NCI-H526 treated with DMSO at 0.1 percent for 48 hours (cell line): ENCODE data around the gene PDE4D.
"Not testable (repeated sequence)": the region's sequence is repeated elsewhere in the genome, so short reads cannot be mapped to it uniquely, and the experiment has no call there.

Source experiments
- DNase-seq: peaks from one replicate; lab custom pipeline; 2025; lab: John Stamatoyannopoulos, UW

Gene PDE4D

DNA sequence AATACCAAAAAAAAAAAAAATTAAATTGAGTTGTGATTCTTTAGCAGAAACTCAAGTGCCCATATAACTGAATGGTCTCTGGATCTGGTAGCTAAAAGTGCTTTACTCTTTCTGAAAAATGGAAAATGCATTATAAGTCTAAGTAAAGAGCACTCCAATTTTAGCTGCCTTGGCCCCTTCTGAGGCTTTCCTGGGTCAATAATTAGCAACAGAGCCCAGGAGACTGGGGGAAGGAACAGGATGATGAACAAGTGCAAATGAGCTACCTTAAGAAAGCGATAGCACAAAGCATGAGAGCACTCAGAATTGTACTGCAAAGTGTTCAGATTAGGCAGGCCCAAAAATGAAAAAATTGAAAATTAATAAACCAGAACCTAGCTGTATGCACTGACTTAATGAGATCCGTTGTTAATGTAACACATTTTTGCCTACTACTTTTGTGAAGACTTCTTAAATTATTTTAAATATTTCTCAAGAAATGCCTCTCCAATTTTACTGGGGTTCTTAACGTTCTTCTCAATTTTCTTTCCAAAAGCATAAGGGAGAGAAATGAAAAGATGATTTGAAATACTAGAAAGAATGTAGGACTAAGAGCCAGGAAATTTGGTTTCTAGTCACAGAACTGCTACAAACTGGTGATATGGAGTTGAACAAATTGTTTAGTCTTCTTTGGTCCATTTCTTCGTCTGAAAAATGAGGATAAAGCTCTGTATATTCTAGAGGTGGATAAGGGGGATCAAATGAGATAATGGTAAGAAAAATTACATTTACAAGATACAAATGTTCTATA lies 566.1 kb downstream of the PDE4D start:
- no peak for DNase-seq

DNA sequence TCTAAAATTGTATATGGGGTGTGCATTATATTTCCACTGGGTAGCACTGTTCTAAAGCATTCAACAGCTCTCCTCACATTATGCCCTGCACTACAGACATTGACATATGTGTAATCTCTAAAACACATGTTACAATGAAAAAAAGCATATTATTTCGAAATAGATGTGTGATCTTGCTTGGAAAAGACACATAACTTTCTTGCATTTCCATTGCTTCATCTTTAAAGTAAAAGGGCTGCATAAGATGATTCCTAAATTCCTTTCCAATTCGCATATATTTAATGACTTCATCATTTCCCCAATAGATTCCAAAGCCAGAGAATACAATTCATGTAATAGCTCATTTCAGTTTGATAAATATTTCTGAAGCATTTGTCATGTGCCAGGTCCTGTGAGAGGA lies 566.9 kb downstream of the PDE4D start:
- DNase-seq, result no peak

DNA sequence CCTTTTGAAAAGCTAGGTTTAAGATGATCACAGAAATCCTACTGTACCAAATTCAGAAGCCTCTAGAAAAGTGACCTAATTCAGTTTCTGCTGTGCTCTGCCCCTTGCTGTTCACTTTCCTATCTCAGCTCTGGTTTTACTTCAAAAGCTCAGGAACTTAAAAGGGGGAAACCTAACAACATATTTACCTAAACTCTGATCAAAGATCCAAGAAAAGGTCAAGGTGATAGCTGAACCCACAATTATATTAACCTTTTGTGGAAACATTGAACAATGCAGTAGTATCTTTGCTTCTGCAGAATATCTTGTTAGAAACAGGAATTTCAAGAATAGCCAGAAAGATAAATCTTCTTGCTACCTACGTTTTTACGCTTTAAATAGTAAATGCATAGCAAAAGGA lies 568.5 kb downstream of the PDE4D start:
- no peak for DNase-seq

DNA sequence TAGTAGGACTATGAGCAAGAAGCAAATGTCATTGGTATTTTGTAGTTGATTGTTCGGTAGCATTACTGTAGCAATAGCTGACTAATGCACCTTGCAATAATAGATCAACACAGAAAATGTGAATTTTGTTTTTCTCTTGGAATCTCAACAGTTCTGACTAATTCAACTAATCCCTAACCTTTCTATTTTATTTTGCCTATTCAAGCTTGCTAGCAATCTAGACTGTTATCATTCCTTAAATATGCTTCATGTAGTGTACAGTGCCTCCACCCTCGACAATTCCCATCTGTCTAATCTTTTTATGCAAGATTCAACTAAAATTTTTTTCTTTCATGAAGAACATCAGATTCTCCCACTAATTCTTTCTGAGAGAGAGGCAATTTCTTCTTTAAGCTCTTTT lies 570.6 kb downstream of the PDE4D start:
- DNase-seq, result no peak

DNA sequence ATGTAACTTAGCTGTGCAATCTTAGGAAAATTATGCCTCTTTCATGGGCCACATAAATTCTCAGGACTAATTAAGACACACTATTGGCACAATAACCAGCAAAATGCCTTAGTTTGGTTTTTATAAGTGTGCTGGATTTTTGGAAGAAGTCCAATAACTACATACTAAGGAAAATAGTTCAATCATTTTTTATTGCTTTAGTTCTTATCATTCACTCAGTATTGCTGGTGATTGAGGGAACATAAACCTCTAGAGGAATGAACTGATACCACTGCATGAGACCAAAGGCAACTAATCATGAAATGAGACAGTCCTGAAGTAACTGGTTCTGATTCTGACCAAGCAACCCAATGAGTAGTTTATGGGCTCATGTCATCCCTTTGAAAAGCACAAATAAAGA lies 571.5 kb downstream of the PDE4D start:
- no peak for DNase-seq

DNA sequence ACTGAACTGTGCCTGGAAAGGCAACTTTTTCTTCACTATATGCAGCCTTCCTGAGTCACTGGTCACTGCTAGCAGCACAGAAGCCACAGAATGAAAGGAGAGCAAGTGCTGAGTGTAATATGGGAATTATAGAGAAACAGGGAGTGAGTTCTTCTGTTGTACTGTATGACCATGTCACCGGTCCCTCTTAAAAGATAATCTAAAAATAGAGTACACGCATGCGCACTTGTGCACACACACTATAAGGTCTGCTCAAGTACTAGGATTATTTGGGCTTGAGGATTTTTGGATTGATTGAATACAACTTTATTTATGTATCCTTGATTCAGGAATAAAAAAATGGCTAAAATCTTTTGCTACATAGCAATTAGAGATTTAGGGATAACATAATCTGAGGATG lies 571.9 kb downstream of the PDE4D start:
- no peak for DNase-seq

DNA sequence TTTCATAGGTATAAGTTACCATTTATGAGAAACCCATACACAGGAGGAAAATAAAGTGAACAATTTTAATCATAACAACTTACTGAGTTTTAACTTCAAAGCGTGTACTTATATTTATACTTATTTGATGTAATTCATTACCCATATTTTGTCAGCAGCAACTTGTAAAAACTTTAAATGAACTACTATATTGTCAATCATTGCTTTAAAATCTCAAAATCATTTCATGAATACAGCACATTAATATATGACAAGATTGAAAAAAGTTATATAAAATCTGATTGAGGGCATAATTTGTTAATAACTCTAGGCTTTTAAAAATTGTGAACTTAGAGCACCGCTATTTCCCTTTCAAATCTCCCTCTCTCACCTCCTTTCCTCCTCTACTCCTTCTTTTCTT lies 573.1 kb downstream of the PDE4D start:
- DNase-seq, result no peak

DNA sequence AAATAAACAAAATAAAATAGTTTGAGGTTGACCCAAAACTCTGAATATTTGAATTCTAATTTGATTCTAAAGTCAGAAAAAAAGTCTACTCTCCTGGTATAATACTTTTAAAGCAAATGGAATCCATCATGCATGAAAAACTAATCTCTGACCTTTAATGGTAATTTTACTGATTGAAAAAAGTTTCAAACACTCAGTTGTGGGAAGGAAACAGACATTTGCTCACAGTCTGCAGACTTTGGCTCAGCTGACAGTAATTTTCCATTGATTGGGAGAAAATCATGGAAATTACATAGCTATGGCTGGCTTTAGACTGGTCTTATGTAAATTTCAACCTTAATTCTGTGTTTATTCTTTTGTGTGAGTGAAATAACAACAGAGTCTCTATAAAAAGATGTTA lies 574.3 kb downstream of the PDE4D start:
- no peak for DNase-seq

DNA sequence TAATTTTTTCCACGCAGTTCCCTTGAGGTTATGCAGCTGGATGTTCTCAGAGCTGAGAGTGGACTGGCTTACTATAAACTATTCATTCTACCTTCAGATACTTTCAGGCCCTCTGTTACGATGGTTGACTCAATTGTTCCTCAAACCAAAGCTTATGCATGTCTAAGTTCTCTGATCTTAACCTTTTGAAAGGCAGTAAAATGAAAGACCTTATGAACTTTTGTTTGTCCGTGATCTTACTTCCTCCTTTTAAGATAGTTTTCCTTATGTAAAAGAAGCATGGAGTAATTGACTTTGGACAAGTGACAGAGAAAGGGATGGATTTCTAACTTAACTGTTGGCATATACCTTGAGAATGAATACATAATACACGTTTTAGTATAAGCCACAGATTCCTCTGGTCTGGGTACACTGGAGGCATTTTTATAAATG lies 575.7 kb downstream of the PDE4D start:
- no peak for DNase-seq

DNA sequence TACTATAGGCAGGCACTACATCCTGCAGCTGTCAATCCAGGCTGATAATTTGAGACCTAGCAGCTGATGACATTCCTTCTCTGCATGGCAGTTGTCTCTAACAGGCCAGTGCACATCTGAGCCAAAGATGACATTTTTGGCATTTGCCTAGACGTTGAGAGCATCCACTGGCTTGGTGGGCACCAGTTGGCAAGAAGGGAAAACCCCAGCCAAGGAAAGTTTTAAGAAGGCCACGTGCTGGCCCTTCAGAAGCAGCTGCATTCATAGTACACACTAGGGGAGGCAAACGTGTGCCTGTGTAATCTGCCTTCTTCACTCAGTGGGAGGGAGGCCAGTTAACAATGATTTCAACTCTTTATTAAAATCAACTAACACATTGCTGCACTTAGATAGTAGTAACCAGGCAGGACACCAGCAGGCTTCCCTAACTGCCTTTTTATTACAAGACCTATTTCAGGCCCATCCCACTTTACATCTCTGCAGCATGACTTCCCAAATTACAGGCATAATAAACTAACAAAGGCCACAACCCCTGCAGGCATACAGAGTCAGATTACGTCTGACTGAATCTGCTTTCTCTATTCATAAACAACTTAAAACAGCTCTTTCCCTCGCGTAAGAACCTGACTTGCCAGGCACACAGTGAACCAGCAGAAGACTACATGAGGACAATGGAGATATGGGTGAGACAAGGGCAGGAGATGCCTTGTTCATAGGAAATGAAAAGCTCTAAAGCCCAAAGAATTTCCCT lies 576.3 kb downstream of the PDE4D start:
- DNase-seq, result no peak

DNA sequence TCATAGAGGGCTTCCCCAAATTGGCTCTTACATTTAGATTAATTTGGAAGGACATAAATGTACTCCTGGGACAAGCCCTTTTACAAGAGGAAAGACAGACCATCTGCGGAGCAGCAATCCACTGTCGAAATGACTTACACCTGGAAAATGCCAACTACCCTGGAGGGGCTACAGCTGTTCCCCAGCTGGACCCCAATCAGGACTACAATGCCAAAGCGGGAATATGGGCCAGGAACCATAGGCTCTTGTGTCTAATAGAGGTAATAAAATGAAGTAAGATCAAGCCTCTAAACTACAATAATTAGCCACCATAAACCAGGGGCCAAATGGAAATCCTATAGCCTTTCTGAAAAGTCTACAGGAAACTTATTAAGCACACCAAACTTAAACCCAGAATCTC lies 581.3 kb downstream of the PDE4D start:
- no peak for DNase-seq

DNA sequence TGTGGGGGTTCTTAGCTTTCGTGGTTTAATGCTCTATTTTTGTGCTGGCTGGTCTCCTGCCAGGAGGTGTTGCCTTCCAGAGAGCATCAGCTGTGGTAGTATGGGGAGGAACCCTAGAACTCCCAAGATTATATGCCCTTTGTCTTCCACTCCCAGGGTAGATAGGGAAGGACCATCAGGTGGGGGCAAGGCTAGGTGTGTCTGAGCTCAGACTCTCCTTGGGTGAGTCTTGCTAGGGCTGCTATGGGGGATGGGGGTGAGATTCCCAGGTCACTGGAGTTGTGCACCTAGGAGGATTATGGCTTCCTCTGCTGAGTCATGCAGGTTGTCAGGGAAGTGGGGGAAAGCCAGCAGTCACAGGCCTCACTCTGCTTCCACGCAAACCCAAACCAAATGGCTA lies 584.8 kb downstream of the PDE4D start:
- DNase-seq, result not testable (repeated sequence)

DNA sequence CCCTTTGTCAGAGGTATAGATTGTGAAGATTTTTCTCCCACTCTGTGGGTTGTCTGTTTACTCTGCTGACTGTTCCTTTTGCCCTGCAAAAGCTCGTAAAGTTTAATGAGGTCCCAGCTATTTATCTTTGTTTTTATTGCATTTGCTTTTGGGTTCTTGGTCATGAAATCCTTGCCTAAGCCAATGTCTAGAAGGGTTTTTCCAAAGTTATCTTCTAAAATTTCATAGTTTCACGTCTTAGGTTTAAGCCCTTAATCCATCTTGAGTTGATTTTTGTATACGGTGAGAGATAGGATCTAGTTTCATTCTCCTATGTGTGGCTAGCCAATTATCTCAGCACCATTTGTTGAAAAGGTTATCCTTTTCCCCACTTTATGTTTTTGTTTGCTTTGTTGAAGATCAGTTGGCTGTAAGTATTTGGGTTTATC lies 590.2 kb downstream of the PDE4D start:
- not testable (repeated sequence) for DNase-seq

DNA sequence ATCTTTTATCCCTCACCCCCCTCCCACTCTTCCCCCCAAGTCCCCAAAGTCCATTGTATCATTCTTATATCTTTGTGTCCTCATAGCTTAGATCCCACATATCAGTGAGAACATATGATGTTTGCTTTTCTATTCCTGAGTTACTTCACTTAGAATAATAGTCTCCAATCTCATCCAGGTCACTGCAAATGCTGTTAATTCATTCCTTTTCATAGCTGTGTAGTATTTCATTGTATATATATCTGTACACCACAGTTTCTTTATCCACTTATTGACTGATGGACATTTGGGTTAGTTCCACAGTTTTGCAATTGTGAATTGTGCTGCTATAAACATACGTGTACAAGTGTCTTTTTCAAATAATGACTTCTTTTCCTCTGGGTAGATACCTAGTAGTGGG lies 591.0 kb downstream of the PDE4D start:
- DNase-seq, result not testable (repeated sequence)

DNA sequence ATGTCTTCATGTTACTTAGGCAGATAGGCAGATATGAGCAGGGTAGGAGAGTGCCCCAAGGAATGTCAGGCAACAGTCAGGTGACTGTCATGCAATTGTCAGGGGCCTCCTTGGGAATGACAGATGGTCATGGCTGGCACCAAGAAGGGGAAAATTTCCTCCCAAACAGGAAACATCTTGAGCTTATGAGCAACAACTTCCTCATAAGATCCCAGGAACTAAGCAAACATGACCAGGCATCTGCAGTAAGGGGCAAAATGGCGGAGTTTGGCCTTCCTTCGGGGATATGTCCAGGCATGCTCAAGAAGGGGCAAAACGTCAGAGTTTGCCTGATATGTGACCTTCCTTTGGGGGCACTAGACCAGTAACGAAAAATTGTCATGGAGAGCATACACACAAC lies 591.8 kb downstream of the PDE4D start:
- DNase-seq, result no peak

DNA sequence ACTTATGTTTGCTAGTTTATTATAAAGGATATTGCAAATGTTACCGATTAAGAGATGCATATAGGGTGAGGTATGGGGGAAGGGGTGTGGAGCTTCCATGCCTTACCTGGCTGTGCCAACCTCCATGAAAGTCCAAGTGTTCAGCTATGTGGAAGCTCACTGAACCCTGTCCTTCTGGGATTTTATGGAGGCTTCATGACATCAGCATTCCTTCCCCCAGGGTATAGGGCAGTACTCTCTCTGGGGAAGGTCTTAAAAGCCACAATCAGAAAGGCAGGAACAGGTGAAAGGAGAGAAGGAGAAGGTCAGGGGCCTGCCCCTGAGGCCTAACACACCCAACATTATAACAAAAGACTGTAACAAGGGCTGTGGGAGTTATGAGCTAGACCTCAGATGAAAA lies 592.6 kb downstream of the PDE4D start:
- DNase-seq, result no peak

DNA sequence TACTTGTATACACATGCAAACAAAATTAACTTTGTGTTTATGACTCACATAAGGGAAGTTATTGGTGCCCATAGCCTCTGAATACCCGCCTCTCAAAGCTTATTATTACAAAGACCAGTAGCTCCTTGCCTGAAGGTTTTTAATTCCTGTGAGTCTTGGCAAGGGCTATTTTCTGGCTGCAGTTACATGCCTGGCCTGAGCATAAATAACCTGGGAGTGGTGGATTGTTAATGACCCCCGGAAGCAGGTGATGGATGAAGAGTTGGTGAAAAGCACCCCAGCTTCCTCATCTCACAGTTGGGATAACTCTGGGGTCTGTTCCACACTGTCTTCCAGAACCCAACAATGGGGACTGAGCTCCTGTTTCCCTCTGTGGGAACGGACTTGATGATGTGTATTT lies 594.5 kb downstream of the PDE4D start:
- DNase-seq, result no peak

DNA sequence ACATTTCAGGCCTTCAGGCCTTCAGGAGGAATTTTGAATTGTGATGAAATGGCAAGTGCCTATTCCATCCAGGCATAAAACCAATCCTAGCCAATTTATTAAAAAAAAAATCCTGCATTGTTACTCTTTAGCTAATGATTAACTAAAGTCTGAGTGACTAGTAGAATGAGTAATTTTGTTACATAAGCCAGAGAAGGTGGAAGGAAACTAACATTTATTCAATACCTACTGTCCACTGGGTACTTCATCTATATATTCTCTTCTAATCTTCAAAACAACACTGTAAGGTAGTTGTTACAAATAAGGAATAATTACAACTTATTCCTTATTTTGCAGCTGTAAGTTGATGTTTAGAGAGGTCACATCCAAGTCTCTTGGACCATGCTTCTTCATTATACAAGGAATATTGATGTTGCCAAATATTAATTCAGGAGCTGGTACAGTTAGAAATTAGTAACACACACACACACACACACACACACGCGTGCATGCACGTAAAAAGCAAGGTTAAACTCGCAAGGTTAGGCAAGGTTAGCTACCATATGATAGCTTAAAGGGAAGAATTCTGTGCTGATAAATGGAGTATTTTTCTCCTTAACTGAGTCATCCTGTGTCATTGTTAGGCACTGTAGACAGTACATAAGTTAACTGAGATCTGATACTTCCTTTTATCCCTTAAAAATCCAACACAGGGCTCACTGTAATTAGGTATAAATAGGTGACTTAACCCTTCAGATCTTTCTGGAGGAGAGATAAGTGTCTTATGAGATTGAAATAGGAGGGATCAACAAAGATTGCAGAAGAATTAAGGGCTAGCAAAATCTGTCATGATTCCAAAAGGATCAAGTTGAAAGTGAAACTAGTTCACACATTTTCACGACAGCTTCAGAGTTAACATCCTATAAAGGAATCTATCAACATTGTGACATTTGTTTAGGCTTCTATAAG lies 596.9 kb downstream of the PDE4D start:
- DNase-seq, result no peak

DNA sequence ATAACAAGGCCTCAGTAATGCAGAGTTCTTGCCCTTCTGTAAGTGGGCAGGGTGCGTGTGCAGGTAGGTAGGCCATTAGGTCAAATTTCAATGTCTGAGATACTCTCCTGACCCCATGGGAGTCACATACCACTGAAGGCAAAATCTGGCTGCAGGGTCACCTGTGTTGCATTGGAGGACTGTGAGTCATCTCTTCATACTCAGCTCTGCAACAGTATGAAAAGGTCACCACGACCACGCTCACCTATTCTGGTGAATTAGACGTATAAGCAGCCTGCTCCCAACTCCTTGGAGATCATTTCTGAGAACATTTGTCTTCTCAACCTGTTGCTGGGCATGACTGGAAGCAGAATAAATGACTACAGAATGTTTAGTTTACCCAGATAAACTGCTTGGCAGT lies 599.8 kb downstream of the PDE4D start:
- DNase-seq, result no peak

DNA sequence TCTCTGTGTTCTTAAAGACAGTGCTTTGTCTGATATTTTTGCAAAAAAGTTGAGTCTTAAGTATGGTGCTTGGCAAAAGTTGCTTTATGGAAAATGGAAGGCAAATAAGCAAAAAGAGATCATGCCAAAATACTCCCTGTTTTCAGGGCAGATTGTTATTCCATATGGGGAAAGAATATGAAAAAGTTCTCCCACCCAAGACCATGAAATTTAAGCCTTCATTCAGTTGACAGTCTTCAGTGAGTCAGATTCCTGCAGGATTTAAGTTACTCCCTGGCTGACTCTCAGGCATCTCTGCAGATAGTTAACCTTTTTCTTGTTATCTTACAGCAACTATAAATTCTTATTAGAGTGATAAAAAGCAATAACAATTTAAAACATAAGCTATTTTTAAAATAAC lies 601.6 kb downstream of the PDE4D start:
- DNase-seq, result no peak

DNA sequence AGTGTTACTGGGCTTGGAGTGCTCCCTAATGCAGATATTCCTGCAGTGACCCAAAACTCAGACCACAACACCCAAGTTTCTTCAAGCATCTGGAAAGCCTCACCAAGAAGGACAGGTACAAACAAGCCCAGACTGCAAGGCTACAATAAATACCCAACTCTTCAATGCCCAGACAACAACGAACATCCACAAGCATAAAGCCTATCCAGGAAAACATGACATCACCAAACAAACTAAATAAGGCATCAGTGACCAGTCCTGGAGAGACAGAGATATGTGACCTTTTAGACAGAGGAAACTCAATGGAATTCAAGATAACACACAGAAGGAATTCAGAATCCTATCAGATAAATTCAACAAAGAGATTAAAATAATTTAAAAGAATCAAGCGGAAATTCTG lies 605.6 kb downstream of the PDE4D start:
- DNase-seq, result no peak

DNA sequence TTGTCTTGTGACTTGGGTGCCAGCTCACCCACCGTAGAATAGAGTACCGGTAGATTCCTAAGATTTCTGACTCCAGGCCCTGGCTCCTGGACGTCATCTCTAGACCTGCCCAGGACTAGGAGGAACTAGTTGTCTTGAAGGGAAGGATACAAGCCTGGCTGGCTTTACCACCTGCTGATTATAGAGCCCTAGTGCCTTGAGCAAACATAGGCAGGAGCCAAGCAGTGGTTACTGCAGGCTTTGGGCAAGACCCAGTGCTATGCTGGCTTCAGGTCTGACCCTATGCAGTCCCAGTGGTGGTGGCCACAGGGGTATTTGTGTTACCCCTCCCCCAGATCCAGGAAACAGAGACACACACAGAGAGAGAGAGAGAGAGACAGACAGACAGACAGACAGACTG lies 606.2 kb downstream of the PDE4D start:
- no peak for DNase-seq
